A549 (cell line): ENCODE results near the gene PALS2. TPM values are rescaled to one million over a fixed set of nuclear protein-coding genes. Genes with fewer than 3 reads are reported as not detected.
A peak's percentile ranks its signal among the peaks of the same experiment; 100 is the strongest.

Experiments used
- ATAC-seq, 2 experiments: fragments of 200-7000 bp in 1 of 2; fragments of >200 bp in 1 of 2; cut with Nextera tagmentation in 1 of 2; cut with Tn5 transposase in 1 of 2; 3 replicates each; pipeline versions ENCODE4 v1.8.0 to v1.9.1; 2018 to 2020; ENCODE audit warnings: mild to moderate bottlenecking in 1 of 2, moderate library complexity in 1 of 2
- CTCF ChIA-PET: fragments of 300-600 bp; sonication (Branson Sonifier 250); formaldehyde crosslinking; extraction: SDS; loops from one replicate; lab custom pipeline; 2021; ENCODE audit warnings: antibody characterized with exemption, inconsistent platforms; lab: Yijun Ruan, JAX
- POLR2A ChIA-PET: fragments of 350-600 bp; formaldehyde crosslinking; extraction: SDS; loops from one replicate; lab custom pipeline; 2021; ENCODE audit warnings: antibody characterized with exemption, inconsistent platforms; lab: Yijun Ruan, JAX
- DNase-seq, 2 experiments: peaks; one replicate each; pipeline versions ENCODE4 v3.0.0 to v3.0.0-alpha.2; 2011 to 2016; ENCODE audit warnings: low read depth in 1 of 2, low spot score in 1 of 2
- FAIRE-seq: peaks from 2 replicates; lab custom pipeline; 2011; peaks lifted over from hg19 to GRCh38; lab: Jason Lieb, UNC
- H3K27ac ChIP-seq, 2 experiments: fragments of >200 bp; sonication (Bioruptor Twin); formaldehyde crosslinking; 3 replicates each; pipeline ENCODE4 v1.5.1; 2016 to 2017
- H3K4me1 ChIP-seq: fragments of >200 bp; sonication (Bioruptor Twin); formaldehyde crosslinking; 3 replicates; pipeline ENCODE4 v1.6.1; 2016
- H3K4me2 ChIP-seq: fragments of >200 bp; sonication (Bioruptor Twin); formaldehyde crosslinking; 3 replicates; pipeline ENCODE4 v1.6.1; 2016
- H3K4me3 ChIP-seq: fragments of >200 bp; sonication (Bioruptor Twin); formaldehyde crosslinking; 3 replicates; pipeline ENCODE4 v1.5.1; 2016
- H3K9me3 ChIP-seq: fragments of >200 bp; sonication (Bioruptor Twin); formaldehyde crosslinking; 3 replicates; pipeline ENCODE4 v1.6.1; 2016
- BCL3 ChIP-seq: fragments of >200 bp; sonication (Bioruptor Twin); formaldehyde crosslinking; IDR thresholded peaks from 3 replicates; pipeline ENCODE4 v1.6.1; 2016
- BHLHE40 ChIP-seq: IDR thresholded peaks from 2 replicates; pipeline ENCODE4 v1.6.1; 2012; ENCODE audit warnings: low read depth, low read length, inconsistent platforms
- FOXS1 ChIP-seq: fragments of 250-450 bp; sonication (Bioruptor Pico); IDR thresholded peaks from 2 replicates; pipeline ENCODE4 v1.5.0; 2020; ENCODE audit warnings: mild to moderate bottlenecking, moderate library complexity
- HOXB5 ChIP-seq: fragments of 250-450 bp; sonication (Bioruptor Pico); IDR thresholded peaks from 2 replicates; pipeline ENCODE4 v1.5.0; 2020; ENCODE audit warnings: mild to moderate bottlenecking, moderate library complexity
- JUN ChIP-seq, 2 experiments: fragments of >200 bp; sonication (Bioruptor Twin); formaldehyde crosslinking; IDR thresholded peaks; 2 replicates in 1 of 2; 3 replicates in 1 of 2; pipeline ENCODE4 v1.6.1; 2016 to 2017
- JUNB ChIP-seq: fragments of >200 bp; sonication (Bioruptor Twin); formaldehyde crosslinking; IDR thresholded peaks from 2 replicates; pipeline ENCODE4 v1.6.1; 2016
- KDM1A ChIP-seq: fragments of 200-600 bp; sonication (generic); IDR thresholded peaks from 2 replicates; pipeline ENCODE4 v1.6.1; 2016; ENCODE audit warnings: low read depth, mild to moderate bottlenecking
- MAX ChIP-seq: IDR thresholded peaks from 2 replicates; pipeline ENCODE4 v1.6.1; 2012
- MAZ ChIP-seq: fragments of 150-350 bp; IDR thresholded peaks from 2 replicates; pipeline ENCODE4 v1.6.1; 2014; ENCODE audit warnings: antibody characterized with exemption, low read depth, low read length, borderline replicate concordance
- NR3C1 ChIP-seq: fragments of >200 bp; sonication (Bioruptor Twin); formaldehyde crosslinking; IDR thresholded peaks from 3 replicates; pipeline ENCODE4 v1.6.1; 2017
- PHF8 ChIP-seq: fragments of 200-600 bp; sonication (generic); IDR thresholded peaks from 2 replicates; pipeline ENCODE4 v1.6.1; 2016; ENCODE audit warnings: low read depth, mild to moderate bottlenecking, antibody characterized with exemption, moderate library complexity, borderline replicate concordance
- POLR2A ChIP-seq: IDR thresholded peaks from 2 replicates; pipeline ENCODE4 v1.6.1; 2012; ENCODE audit warnings: mild to moderate bottlenecking, low read length
- SMC3 ChIP-seq: fragments of >200 bp; sonication (Bioruptor Twin); formaldehyde crosslinking; IDR thresholded peaks from 3 replicates; pipeline ENCODE4 v1.6.1; 2018; ENCODE audit warnings: inconsistent platforms
- TP53 ChIP-seq: fragments of 250-450 bp; sonication (Bioruptor Pico); IDR thresholded peaks from 2 replicates; pipeline ENCODE4 v1.5.0; 2021; ENCODE audit warnings: mild to moderate bottlenecking, moderate library complexity
- ZNF302 ChIP-seq: fragments of 250-450 bp; sonication (Bioruptor Pico); IDR thresholded peaks from 2 replicates; pipeline ENCODE4 v1.9.0; 2021; ENCODE audit warnings: inconsistent platforms, mild to moderate bottlenecking, moderate library complexity
- WGBS: methylation state at CpG from one replicate; pipeline ENCODE4 v1.1.6; 2017; ENCODE audit errors: missing lambda C conversion rate; 5-methylcytosine and 5-hydroxymethylcytosine counted together
- polyA minus RNA-seq: library from RNA; depleted of rRNA, polyadenylated mRNA; stranded (reverse); fragments of >200 nt; gene quantifications from 2 replicates; pipeline ENCODE4 v1.2.3, GENCODE V29; 2011; rRNA and poly(A)+ RNA removed
- polyA plus RNA-seq, 4 experiments: library from polyadenylated mRNA; depleted of rRNA in 3 of 4; stranded (reverse); fragments of >200 nt; fragmentation: RNase III in 1 of 4; extraction: RNeasy Plus Mini Kit Qiagen cat#74134 plus additional on column Dnase treatment in 1 of 4; gene quantifications; 2 replicates in 3 of 4; 3 replicates in 1 of 4; pipeline ENCODE4 v1.2.3, GENCODE V29; 2011 to 2017
- TF ChIP-seq, protein P1 (sequence below): fragments of >200 bp; sonication (Bioruptor Twin); formaldehyde crosslinking; IDR thresholded peaks from 3 replicates; pipeline ENCODE4 v1.5.1; 2016
- TF ChIP-seq, protein P2 (sequence below): fragments of >200 bp; sonication (Bioruptor Twin); formaldehyde crosslinking; IDR thresholded peaks from 2 replicates; pipeline ENCODE4 v1.6.1; 2016
- TF ChIP-seq, protein P3 (sequence below): fragments of 250-450 bp; sonication (Bioruptor Pico); IDR thresholded peaks from 2 replicates; pipeline ENCODE4 v1.5.0; 2021; ENCODE audit warnings: mild to moderate bottlenecking, moderate library complexity, borderline replicate concordance
- TF ChIP-seq, protein P4 (sequence below): IDR thresholded peaks from 2 replicates; pipeline ENCODE4 v1.6.1; 2012; ENCODE audit warnings: low read depth, borderline replicate concordance

Gene PALS2, protein sequence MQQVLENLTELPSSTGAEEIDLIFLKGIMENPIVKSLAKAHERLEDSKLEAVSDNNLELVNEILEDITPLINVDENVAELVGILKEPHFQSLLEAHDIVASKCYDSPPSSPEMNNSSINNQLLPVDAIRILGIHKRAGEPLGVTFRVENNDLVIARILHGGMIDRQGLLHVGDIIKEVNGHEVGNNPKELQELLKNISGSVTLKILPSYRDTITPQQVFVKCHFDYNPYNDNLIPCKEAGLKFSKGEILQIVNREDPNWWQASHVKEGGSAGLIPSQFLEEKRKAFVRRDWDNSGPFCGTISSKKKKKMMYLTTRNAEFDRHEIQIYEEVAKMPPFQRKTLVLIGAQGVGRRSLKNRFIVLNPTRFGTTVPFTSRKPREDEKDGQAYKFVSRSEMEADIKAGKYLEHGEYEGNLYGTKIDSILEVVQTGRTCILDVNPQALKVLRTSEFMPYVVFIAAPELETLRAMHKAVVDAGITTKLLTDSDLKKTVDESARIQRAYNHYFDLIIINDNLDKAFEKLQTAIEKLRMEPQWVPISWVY
- polyA plus RNA-seq (2011; rRNA removed) (12.5 and 17.8 TPM in 2 replicates), polyA plus RNA-seq (2017; fragmentation: RNase III; extraction: RNeasy Plus Mini Kit Qiagen cat#74134 plus additional on column Dnase treatment) (16.2 to 19.8 TPM (median 16.4 TPM) in 3 replicates), polyA minus RNA-seq (10.8 and 11.3 TPM in 2 replicates)
- 7.9 and 9.8 TPM in 2 replicates for polyA plus RNA-seq (2012; cell fraction: cytosol; rRNA removed)
- 2.3 and 2.9 TPM in 2 replicates for polyA plus RNA-seq (2012; cell fraction: nucleus; rRNA removed)

DNA sequence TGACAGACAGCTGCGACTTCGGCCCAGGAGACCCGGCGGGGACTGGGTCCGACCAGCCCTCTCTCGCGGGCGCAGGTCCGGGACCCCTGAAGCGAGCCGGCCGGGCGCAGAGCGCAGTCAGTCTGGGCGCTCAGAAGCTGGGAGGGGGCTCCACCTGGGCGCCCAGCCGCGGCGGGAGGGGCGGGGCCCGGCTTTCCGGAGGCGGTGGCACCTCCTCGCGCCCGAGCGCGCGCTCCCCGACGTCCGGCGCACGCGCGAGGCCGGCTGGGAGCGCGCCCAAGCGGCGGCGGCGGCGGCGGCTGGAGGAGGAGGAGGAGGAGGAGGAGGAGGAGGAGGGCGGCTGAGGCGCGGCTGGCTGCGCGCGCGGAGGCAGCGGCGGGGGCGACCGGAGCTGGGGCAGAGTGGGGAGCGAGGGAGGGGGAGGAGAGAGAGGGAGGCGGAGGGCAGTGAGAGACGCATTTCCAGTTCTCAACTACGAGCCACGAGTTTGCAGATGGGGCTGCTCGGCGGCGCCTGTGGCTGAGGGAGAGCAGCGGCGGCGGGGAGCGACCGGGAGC is at the start of gene PALS2:
TSS of gene PALS2 (plus strand) at position 456 of the 557 bp plus-strand sequence. CDS start 50,216 bp downstream, outside the sequence.
- WGBS, result 1% methylated on average over 15 of the region's 69 CpGs
- ChIA-PET POLR2A (interaction anchor here (1.6 kb wide), 1 partner anchor 95 kb away, joined by 4 read pairs; no protein-coding TSS in a partner anchor), CTCF (interaction anchor here (0.6 to 6.8 kb wide), 2 partner anchors 93 to 406 kb away, joined by 3 to 58 read pairs; no protein-coding TSS in a partner anchor)
- peak within 1 kb of the TSS; percentile 86 to 95 for H3K27ac ChIP-seq
- H3K9me3 ChIP-seq, result no peaks in the 10 kb centered on the region
- TF ChIP-seq PHF8 (0 out of 2 replicates have a peak, but pooled peaks have one; percentile 29), SMC3 (0 out of 3 replicates have a peak, but pooled peaks have one; percentile 11), POLR2A (peak; percentile 65), BCL3 (peak; percentile 51; the same call in 1 of the 3 replicates), ZNF302 (CRISPR knock-in tag) (no peak), JUN (IDR thresholded peaks at IDR 0.05) (0 out of 5 replicates have a peak, but pooled peaks of 1 of the 2 experiments have one; percentile 35)
- peak; percentile 69 to 73 for ATAC-seq
- FAIRE-seq, result no peak
- peak; percentile 60 to 77 for DNase-seq
- peaks cover 24% of the 10 kb centered on the region for H3K4me1 ChIP-seq
- H3K4me3 ChIP-seq, result peak within 1 kb of the TSS; percentile 65
- H3K4me2 ChIP-seq, result peak within 1 kb of the TSS; percentile 94

GRCh38 chr7:24531255-24531654 is 42.0 kb upstream of the PALS2 start:
- DNase-seq (no peak), ATAC-seq (peak in 1 of 2 experiments; percentile 64; a peak in 2 of 6 replicates), FAIRE-seq (no peak)
- CTCF ChIA-PET, result no interaction called here
- Histone ChIP-seq H3K4me3 (no peak overlapping the region), H3K4me2 (no peak overlapping the region), H3K4me1 (no peaks in the 10 kb centered on the region), H3K9me3 (no peaks in the 10 kb centered on the region), H3K27ac (no peak overlapping the region)
- POLR2A ChIA-PET, result no interaction called here
- TF ChIP-seq BCL3 (no peak), HOXB5 (CRISPR knock-in tag) (no peak)
- 5% methylated on average over 4 of the region's 4 CpGs for WGBS

DNA sequence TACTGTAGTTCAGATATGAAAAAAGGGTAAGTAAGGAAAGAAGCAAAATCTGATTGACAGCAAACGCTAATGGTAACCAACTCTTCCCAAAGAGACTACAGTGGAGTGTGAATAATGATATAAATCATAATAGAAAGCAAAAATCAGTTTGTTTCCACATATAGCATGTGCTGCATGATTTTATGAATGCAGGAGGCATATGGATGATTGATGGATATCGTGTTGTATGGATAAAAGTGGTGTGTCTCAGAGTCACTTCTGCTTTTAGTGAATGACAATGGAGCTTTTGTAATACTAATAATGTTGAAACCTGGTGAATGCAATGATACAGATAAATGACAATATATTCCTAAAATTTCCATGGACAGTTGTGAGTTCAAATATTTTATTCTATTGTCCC is 36.6 kb upstream of the PALS2 start:
- 0% methylated on average over 2 of the region's 2 CpGs for WGBS
- ChIA-PET POLR2A (no interaction called here), CTCF (no interaction called here)
- H3K4me1 ChIP-seq, result no peaks in the 10 kb centered on the region
- H3K4me2 ChIP-seq, result no peak overlapping the region
- H3K27ac ChIP-seq, result no peak overlapping the region
- ATAC-seq, result no peak
- H3K9me3 ChIP-seq, result no peaks in the 10 kb centered on the region
- no peak for DNase-seq
- FAIRE-seq, result no peak
- no peak overlapping the region for H3K4me3 ChIP-seq
- TF ChIP-seq BHLHE40, result no peak
- no peak for TF ChIP-seq NR3C1
- TF ChIP-seq FOXS1 (CRISPR knock-in tag), result no peak
- TF ChIP-seq, protein P1, sequence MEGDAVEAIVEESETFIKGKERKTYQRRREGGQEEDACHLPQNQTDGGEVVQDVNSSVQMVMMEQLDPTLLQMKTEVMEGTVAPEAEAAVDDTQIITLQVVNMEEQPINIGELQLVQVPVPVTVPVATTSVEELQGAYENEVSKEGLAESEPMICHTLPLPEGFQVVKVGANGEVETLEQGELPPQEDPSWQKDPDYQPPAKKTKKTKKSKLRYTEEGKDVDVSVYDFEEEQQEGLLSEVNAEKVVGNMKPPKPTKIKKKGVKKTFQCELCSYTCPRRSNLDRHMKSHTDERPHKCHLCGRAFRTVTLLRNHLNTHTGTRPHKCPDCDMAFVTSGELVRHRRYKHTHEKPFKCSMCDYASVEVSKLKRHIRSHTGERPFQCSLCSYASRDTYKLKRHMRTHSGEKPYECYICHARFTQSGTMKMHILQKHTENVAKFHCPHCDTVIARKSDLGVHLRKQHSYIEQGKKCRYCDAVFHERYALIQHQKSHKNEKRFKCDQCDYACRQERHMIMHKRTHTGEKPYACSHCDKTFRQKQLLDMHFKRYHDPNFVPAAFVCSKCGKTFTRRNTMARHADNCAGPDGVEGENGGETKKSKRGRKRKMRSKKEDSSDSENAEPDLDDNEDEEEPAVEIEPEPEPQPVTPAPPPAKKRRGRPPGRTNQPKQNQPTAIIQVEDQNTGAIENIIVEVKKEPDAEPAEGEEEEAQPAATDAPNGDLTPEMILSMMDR, result no peak
- no peak for TF ChIP-seq JUN (IDR thresholded peaks at IDR 0.05)
- no peak for TF ChIP-seq BCL3
- TF ChIP-seq JUNB, result no peak
- no peak for TF ChIP-seq MAX
- no peak for TF ChIP-seq TP53
- TF ChIP-seq KDM1A, result no peak
- TF ChIP-seq, protein P2, sequence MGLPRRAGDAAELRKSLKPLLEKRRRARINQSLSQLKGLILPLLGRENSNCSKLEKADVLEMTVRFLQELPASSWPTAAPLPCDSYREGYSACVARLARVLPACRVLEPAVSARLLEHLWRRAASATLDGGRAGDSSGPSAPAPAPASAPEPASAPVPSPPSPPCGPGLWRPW, result no peak
- TF ChIP-seq MAZ, result no peak
- TF ChIP-seq, protein P3, sequence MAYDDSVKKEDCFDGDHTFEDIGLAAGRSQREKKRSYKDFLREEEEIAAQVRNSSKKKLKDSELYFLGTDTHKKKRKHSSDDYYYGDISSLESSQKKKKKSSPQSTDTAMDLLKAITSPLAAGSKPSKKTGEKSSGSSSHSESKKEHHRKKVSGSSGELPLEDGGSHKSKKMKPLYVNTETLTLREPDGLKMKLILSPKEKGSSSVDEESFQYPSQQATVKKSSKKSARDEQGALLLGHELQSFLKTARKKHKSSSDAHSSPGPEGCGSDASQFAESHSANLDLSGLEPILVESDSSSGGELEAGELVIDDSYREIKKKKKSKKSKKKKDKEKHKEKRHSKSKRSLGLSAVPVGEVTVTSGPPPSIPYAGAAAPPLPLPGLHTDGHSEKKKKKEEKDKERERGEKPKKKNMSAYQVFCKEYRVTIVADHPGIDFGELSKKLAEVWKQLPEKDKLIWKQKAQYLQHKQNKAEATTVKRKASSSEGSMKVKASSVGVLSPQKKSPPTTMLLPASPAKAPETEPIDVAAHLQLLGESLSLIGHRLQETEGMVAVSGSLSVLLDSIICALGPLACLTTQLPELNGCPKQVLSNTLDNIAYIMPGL (CRISPR knock-in tag), result no peak
- no peak for TF ChIP-seq POLR2A
- TF ChIP-seq, protein P4, sequence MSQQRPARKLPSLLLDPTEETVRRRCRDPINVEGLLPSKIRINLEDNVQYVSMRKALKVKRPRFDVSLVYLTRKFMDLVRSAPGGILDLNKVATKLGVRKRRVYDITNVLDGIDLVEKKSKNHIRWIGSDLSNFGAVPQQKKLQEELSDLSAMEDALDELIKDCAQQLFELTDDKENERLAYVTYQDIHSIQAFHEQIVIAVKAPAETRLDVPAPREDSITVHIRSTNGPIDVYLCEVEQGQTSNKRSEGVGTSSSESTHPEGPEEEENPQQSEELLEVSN, result no peak
